ENCODE data around the gene KPRP.

The KPRP gene

DNA sequence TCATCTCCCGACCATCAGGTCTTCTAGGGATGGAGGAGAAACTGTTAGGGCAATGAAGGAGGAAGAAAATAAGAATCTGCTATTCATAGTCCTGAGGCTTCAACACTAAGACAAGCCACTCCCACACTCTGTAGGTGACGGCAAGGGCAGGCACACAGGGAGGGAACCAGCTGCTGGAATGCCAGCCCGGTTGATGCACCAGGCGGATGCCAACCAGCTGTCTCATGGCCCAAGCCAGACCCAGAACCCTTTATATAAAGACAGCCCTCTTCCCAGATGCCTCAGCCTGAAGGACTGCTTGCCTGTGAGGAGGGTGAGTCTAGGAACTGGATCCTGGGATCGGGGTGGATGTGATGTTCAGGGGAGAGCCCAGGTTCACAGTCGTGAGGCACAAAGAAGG is at the start of gene KPRP:
Gene KPRP, plus strand, starts transcription at position 279 of the 400 bp plus-strand sequence. CDS start 1,564 bp downstream, outside the sequence.
- no peak for DNase-seq

DNA sequence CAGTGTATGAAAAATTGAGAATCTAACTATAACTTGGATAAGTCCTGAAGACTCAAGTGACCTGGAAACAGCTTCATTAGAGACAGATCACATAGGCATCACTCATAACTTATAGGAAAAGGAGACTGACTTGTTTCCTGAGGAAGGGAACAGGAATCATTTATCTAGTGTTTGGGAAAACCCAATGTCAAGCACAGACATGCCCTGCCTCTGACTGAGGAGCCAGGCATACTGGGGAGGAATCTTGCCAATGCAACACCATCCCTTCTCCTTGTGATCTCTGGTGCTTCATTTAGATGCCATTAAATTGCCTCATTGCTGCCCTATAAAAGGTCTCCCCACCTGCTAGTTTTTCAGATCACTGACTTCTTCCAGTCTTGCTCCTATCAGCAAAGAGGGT is 39.6 kb upstream of the KPRP start:
- no peak for DNase-seq

GRCh38 chr1:152725261-152725660 is 32.6 kb upstream of the KPRP start:
- DNase-seq = no peak

- no peak for DNase-seq
Observed at GRCh38 chr1:152728986-152729385, 28.8 kb upstream of the KPRP start.

DNA sequence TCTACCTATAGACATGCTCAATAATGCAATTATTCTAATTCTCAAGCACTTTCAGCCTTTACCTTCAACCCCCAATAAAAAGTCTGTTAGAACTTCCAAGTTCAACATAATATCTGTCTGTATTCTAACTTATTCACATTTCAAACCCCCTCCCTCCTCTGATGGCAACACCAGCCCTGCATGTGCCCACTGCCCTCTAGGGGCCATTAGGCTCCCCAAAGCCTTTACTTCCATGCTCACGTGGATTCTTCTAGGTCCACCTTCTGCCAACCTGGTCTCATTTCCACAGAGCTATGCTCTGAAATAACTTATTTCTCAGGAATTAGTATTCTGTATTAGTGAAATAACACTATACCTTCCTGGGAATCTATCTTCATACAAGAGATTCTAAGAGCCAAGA is 22.2 kb upstream of the KPRP start:
- no peak for DNase-seq

- no peak for DNase-seq
Observed at GRCh38 chr1:152737997-152738396, 19.8 kb upstream of the KPRP start.

- no peak for DNase-seq
Observed at GRCh38 chr1:152739841-152740240, 18.0 kb upstream of the KPRP start.

- no peak for DNase-seq
Observed at GRCh38 chr1:152741656-152742055, 16.2 kb upstream of the KPRP start.

- no peak for DNase-seq
Observed at GRCh38 chr1:152743371-152744145, 14.3 kb upstream of the KPRP start.

GRCh38 chr1:152745289-152745704 is 12.5 kb upstream of the KPRP start:
- no peak for DNase-seq

GRCh38 chr1:152745765-152746444 is 11.9 kb upstream of the KPRP start:
- no peak for DNase-seq

DNA sequence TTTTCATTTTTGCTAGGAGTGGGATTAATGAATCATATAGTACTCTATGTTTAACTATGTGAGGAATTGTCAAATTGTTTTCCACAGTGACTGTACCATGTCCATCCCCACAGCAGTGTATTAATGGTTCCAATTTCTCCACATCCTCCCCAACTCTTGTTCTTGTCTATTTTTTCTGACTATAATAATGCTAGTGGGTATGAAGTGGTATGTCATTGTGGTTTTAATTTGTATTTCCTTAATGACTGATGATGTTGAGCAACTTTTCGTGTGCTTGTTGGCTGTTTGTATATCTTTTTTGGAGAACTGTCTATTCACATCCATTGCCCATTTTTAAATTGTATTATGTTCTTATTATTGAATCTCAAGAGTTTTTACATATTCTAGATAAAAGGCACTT is 10.0 kb upstream of the KPRP start:
- no peak for DNase-seq

- no peak for DNase-seq
Observed at GRCh38 chr1:152752225-152752624, 5.6 kb upstream of the KPRP start.

- no peak for DNase-seq
Observed at GRCh38 chr1:152753586-152753985, 4.2 kb upstream of the KPRP start.

GRCh38 chr1:152756872-152757271 is 953 bp upstream of the KPRP start:
- no peak for DNase-seq

GRCh38 chr1:152758636-152759035 is 811 bp downstream of the KPRP start:
- DNase-seq = no peak

DNA sequence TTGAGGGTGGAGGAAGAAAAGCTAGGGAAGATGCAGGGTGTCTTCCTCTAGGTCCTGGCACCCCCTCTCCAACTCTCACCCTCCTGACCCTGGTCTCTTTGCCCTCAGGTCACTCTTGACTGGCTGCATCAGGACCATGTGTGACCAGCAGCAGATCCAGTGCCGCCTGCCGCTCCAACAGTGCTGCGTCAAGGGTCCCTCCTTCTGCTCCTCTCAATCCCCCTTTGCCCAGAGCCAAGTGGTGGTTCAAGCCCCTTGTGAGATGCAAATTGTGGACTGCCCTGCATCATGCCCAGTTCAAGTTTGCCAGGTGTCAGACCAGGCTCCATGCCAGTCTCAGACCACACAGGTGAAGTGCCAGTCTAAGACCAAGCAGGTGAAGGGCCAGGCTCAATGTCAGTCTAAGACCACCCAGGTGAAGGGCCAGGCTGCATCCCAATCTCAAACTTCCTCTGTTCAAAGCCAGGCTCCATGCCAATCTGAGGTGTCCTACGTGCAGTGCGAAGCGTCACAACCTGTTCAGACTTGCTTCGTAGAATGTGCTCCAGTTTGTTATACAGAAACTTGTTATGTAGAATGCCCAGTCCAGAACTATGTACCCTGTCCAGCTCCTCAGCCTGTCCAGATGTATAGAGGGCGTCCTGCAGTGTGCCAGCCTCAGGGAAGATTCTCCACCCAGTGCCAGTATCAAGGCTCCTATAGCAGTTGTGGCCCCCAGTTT is 1.8 kb downstream of the KPRP start:
- DNase-seq = no peak

- no peak for DNase-seq
Observed at GRCh38 chr1:152760551-152761190, 2.8 kb downstream of the KPRP start.

DNA sequence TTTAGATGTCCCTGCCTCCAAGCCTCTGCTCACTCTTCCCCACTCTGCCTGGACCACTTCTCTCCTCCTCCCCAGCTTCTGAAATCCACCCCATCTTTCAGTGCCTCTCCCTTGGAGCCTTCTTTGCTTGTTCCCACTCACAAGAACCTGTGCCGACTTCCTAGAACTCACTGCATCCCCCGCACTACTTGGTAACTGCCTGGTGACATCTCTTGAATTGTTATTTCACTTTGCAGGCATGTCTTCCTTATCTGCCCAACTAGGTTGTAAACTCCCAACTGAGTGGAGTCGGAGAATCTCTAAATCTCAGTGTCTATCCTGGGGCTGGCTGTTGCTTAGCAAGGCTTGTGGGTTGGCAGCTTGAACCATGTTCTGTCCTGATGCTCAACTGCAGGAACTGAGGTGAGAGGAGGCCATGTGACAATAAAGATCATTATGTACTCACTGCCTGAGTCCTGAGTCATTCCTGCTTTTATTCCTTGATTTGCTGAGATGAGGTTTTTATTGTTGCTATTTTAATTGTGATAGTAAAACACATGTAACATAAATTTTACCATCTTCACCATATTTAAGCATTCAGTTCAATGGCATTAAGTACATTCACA is 3.9 kb downstream of the KPRP start:
- no peak for DNase-seq

- no peak for DNase-seq
Observed at GRCh38 chr1:152768847-152769533, 11.2 kb downstream of the KPRP start.

DNA sequence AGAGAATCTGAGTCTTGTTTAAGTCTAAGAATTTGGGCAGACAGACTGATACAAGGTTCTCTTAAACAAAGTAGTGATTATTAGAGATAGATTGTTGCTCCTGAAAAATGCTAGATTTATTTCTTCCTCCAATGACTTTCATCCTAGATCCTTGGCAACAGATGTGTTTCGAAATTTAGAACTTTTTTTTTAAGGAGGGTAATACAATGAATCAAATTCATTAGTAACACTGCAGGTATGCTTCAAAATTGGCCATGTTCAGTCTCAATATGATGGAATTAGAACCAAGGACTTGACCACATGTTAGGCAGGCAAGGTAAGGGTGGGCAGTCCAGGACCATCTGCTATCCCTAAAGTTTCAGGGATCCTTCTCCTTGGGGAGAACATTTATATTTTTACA is 12.6 kb downstream of the KPRP start:
- no peak for DNase-seq

- no peak for DNase-seq
Observed at GRCh38 chr1:152774875-152775274, 17.1 kb downstream of the KPRP start, which contains the start of gene LCE1F. TSS of gene LCE1F (plus strand) at chr1:152775140. CDS start at chr1:152776372, 1,232 bp downstream.

Data from NCI-H1048 (cell line).